ENCODE data around the gene NMRK2. TPM values are rescaled to one million over a fixed set of nuclear protein-coding genes. Genes with fewer than 3 reads are reported as not detected.
"Not testable (repeated sequence)": the region's sequence is repeated elsewhere in the genome, so short reads cannot be mapped to it uniquely, and the experiment has no call there.

NMRK2 gene, protein sequence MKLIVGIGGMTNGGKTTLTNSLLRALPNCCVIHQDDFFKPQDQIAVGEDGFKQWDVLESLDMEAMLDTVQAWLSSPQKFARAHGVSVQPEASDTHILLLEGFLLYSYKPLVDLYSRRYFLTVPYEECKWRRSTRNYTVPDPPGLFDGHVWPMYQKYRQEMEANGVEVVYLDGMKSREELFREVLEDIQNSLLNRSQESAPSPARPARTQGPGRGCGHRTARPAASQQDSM
- total RNA-seq, result not detected

GRCh38 chr19:3932931-3933810, at the start of gene NMRK2:
Gene NMRK2, plus strand, starts transcription at chr19:3933069. Its CDS starts 603 bp downstream, at chr19:3933672.
- no peaks in the 10 kb centered on the region for H3K9me3 ChIP-seq
- H3K4me1 ChIP-seq, result peaks cover 4 to 5% of the 10 kb centered on the region in 2 donors
- H3K36me3 ChIP-seq, result no peaks in the 10 kb centered on the region
- TF ChIP-seq CTCF (IDR thresholded peaks at IDR 0.05), result no peak
- H3K27ac ChIP-seq, result no peak within 1 kb of the TSS
- DNase-seq (ENCODE audit: low spot score in 2 of 2), result no peak
- H3K27me3 ChIP-seq, result no peaks in the 10 kb centered on the region
- H3K4me3 ChIP-seq, result peak within 1 kb of the TSS in 1 of 2 donors; percentile 9
- intact Hi-C loops (cut with DNase I), result no loop called here

- DNase-seq (ENCODE audit: low spot score in 2 of 2), result no peak
- Histone ChIP-seq H3K4me1 (no peaks in the 10 kb centered on the region), H3K36me3 (no peaks in the 10 kb centered on the region), H3K4me3 (no peak overlapping the region), H3K27me3 (no peaks in the 10 kb centered on the region), H3K27ac (no peak overlapping the region), H3K9me3 (no peaks in the 10 kb centered on the region)
- intact Hi-C loops (cut with DNase I), result no loop called here
- TF ChIP-seq CTCF (IDR thresholded peaks at IDR 0.05), result no peak
Measured at GRCh38 chr19:3890591-3890990, 42.3 kb upstream of the NMRK2 start.

- Histone ChIP-seq H3K36me3 (no peaks in the 10 kb centered on the region), H3K9me3 (no peaks in the 10 kb centered on the region), H3K27ac (no peak overlapping the region), H3K4me1 (no peaks in the 10 kb centered on the region), H3K4me3 (no peak overlapping the region), H3K27me3 (no peaks in the 10 kb centered on the region)
- intact Hi-C loops (cut with DNase I), result no loop called here
- DNase-seq (ENCODE audit: low spot score in 2 of 2), result no peak
- TF ChIP-seq CTCF (IDR thresholded peaks at IDR 0.05), result no peak
Measured at GRCh38 chr19:3893509-3894179, 39.2 kb upstream of the NMRK2 start.

- H3K9me3 ChIP-seq; H3K36me3 ChIP-seq; H3K27ac ChIP-seq; DNase-seq (ENCODE audit: low spot score in 2 of 2); H3K4me3 ChIP-seq; intact Hi-C loops (cut with DNase I); H3K27me3 ChIP-seq; H3K4me1 ChIP-seq: not testable (repeated sequence)
Measured at GRCh38 chr19:3894959-3895358, 37.9 kb upstream of the NMRK2 start.

DNA sequence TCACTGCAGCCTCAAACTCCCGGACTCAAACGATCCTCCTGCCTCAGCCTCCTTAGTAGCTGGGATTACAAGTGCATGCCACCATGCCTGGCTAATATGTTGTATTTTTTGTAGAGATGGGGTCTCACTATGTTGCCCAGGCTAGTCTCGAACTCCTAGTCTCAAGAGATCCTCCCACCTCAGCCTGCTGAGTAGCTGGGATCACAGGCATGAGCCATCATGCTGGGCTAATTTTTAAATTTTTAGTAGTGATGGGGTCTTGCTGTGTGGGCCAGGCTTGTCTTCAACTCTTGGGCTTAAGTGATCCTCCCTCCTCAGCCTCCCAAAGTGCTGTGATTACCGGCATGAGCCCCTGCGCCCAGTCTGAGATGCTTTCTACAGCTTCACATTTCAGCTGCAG, 37.1 kb upstream of the NMRK2 start:
- no peak for DNase-seq (ENCODE audit: low spot score in 2 of 2)
- intact Hi-C loops (cut with DNase I), result no loop called here
- Histone ChIP-seq H3K27me3 (no peaks in the 10 kb centered on the region), H3K27ac (no peak overlapping the region), H3K4me3 (no peak overlapping the region), H3K4me1 (no peaks in the 10 kb centered on the region), H3K9me3 (no peaks in the 10 kb centered on the region), H3K36me3 (no peaks in the 10 kb centered on the region)
- TF ChIP-seq CTCF (IDR thresholded peaks at IDR 0.05), result no peak

- H3K27me3 ChIP-seq, result no peaks in the 10 kb centered on the region
- H3K4me3 ChIP-seq, result no peak overlapping the region
- TF ChIP-seq CTCF (IDR thresholded peaks at IDR 0.05), result no peak
- intact Hi-C loops (cut with DNase I), result no loop called here
- no peak for DNase-seq (ENCODE audit: low spot score in 2 of 2)
- H3K36me3 ChIP-seq, result no peaks in the 10 kb centered on the region
- H3K27ac ChIP-seq, result no peak overlapping the region
- H3K4me1 ChIP-seq, result no peaks in the 10 kb centered on the region
- no peaks in the 10 kb centered on the region for H3K9me3 ChIP-seq
Measured at GRCh38 chr19:3897936-3898335, 34.9 kb upstream of the NMRK2 start.

Measured in ascending aorta (tissue), 2 donors.